Neural progenitor cell (in vitro differentiated cells): Measurements from ENCODE around the gene IQCE. TPM values are rescaled to one million over a fixed set of nuclear protein-coding genes. Genes with fewer than 3 reads are reported as not detected.

ENCODE experiments used
- DNase-seq: peaks from one replicate; pipeline ENCODE4 v3.0.0-alpha.2; 2016; ENCODE audit warnings: low spot score
- H2AFZ ChIP-seq: fragments of 200-600 bp; sonication (generic); replicated peaks from 2 replicates; pipeline ENCODE4 v1.6.1; 2016; ENCODE audit warnings: antibody characterized with exemption
- H3F3A ChIP-seq: fragments of 200-600 bp; sonication (generic); 2 replicates; pipeline ENCODE4 v1.6.1; 2016; ENCODE audit warnings: antibody characterized with exemption, low read depth
- H3K27ac ChIP-seq: fragments of 200-600 bp; sonication (generic); 2 replicates; pipeline ENCODE4 v1.5.1; 2016; ENCODE audit warnings: mild to moderate bottlenecking
- H3K27me3 ChIP-seq: fragments of 200-600 bp; sonication (generic); 2 replicates; pipeline ENCODE4 v1.6.1; 2016; ENCODE audit warnings: mild to moderate bottlenecking, moderate library complexity
- H3K36me3 ChIP-seq: fragments of 200-600 bp; sonication (generic); 2 replicates; pipeline ENCODE4 v1.5.1; 2016
- H3K4me1 ChIP-seq: fragments of 200-600 bp; sonication (generic); 2 replicates; pipeline ENCODE4 v1.6.1; 2016; ENCODE audit warnings: mixed run types
- H3K4me2 ChIP-seq: fragments of 200-600 bp; sonication (generic); 2 replicates; pipeline ENCODE4 v1.6.1; 2016
- H3K4me3 ChIP-seq: fragments of 200-600 bp; sonication (generic); 2 replicates; pipeline ENCODE4 v1.5.1; 2016
- H3K79me2 ChIP-seq: fragments of 200-600 bp; sonication (generic); 2 replicates; pipeline ENCODE4 v1.6.1; 2016; ENCODE audit warnings: low read depth
- H3K9ac ChIP-seq: fragments of 200-600 bp; sonication (generic); 2 replicates; pipeline ENCODE4 v1.6.1; 2016
- H3K9me3 ChIP-seq: fragments of 200-600 bp; sonication (generic); 2 replicates; pipeline ENCODE4 v1.5.1; 2016; ENCODE audit warnings: low read depth
- H4K20me1 ChIP-seq: fragments of 200-600 bp; sonication (generic); 2 replicates; pipeline ENCODE4 v1.6.1; 2016; ENCODE audit warnings: low read depth
- H3K27ac Mint-ChIP-seq: 3 replicates; pipeline ENCODE4 v1.8.0; 2021; ENCODE audit warnings: mixed read lengths
- H3K27me3 Mint-ChIP-seq: 2 replicates; pipeline ENCODE4 v1.8.0; 2022; ENCODE audit warnings: low read depth, mild to moderate bottlenecking, inconsistent platforms, moderate library complexity, mixed read lengths; ENCODE audit not compliant: insufficient read depth
- H3K36me3 Mint-ChIP-seq: 3 replicates; pipeline ENCODE4 v1.8.0; 2021; ENCODE audit warnings: mixed read lengths
- H3K4me1 Mint-ChIP-seq: 3 replicates; pipeline ENCODE4 v1.8.0; 2021; ENCODE audit warnings: mixed read lengths
- H3K4me3 Mint-ChIP-seq: 3 replicates; pipeline ENCODE4 v1.8.0; 2021; ENCODE audit warnings: mild to moderate bottlenecking, moderate library complexity, mixed read lengths
- H3K9me3 Mint-ChIP-seq: 3 replicates; pipeline ENCODE4 v1.8.0; 2020; ENCODE audit warnings: mixed read lengths
- EZH2 ChIP-seq: fragments of 200-600 bp; sonication (generic); IDR thresholded peaks from 2 replicates; pipeline ENCODE4 v1.6.1; 2017; ENCODE audit warnings: antibody characterized with exemption, mild to moderate bottlenecking, moderate library complexity
- EZH2phosphoT487 ChIP-seq: fragments of 200-600 bp; sonication (generic); IDR thresholded peaks from 2 replicates; pipeline ENCODE4 v1.6.1; 2017; ENCODE audit warnings: antibody characterized with exemption
- total RNA-seq: library from RNA; depleted of rRNA; stranded (reverse); fragments of >200 nt; gene quantifications from 2 replicates; pipeline ENCODE4 v1.2.3, GENCODE V29; 2015; ENCODE audit warnings: low replicate concordance
- TF ChIP-seq, protein P1 (sequence below): fragments of 200-600 bp; sonication (generic); IDR thresholded peaks from 2 replicates; pipeline ENCODE4 v1.5.1; 2017; ENCODE audit warnings: antibody characterized with exemption, mild to moderate bottlenecking

The IQCE gene
- total RNA-seq, 1 donor from 2014 or later = 4.6 TPM

- peaks cover 27% of the 10 kb centered on the region for H3K36me3 Mint-ChIP-seq
- Histone ChIP-seq H3K9me3 (no peaks in the 10 kb centered on the region), H3K79me2 (no peaks in the 10 kb centered on the region), H3K4me2 (no peak overlapping the region), H3K27ac (no peak overlapping the region), H3K4me1 (no peaks in the 10 kb centered on the region), H2AFZ (no peak overlapping the region), H3K4me3 (no peak overlapping the region), H4K20me1 (no peaks in the 10 kb centered on the region), H3K9ac (no peak overlapping the region), H3K27me3 (no peaks in the 10 kb centered on the region), H3K36me3 (no peaks in the 10 kb centered on the region), H3F3A (no peaks in the 10 kb centered on the region)
- no peak overlapping the region for H3K4me3 Mint-ChIP-seq
- no peaks in the 10 kb centered on the region for H3K9me3 Mint-ChIP-seq
- peaks cover 2% of the 10 kb centered on the region for H3K27me3 Mint-ChIP-seq
- TF ChIP-seq EZH2 (no peak), EZH2phosphoT487 (no peak)
- TF ChIP-seq, protein P1, sequence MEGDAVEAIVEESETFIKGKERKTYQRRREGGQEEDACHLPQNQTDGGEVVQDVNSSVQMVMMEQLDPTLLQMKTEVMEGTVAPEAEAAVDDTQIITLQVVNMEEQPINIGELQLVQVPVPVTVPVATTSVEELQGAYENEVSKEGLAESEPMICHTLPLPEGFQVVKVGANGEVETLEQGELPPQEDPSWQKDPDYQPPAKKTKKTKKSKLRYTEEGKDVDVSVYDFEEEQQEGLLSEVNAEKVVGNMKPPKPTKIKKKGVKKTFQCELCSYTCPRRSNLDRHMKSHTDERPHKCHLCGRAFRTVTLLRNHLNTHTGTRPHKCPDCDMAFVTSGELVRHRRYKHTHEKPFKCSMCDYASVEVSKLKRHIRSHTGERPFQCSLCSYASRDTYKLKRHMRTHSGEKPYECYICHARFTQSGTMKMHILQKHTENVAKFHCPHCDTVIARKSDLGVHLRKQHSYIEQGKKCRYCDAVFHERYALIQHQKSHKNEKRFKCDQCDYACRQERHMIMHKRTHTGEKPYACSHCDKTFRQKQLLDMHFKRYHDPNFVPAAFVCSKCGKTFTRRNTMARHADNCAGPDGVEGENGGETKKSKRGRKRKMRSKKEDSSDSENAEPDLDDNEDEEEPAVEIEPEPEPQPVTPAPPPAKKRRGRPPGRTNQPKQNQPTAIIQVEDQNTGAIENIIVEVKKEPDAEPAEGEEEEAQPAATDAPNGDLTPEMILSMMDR = no peak
- H3K27ac Mint-ChIP-seq = no peak overlapping the region
- no peaks in the 10 kb centered on the region for H3K4me1 Mint-ChIP-seq
- DNase-seq = no peak
These were observed 35.8 kb downstream of the IQCE start for GRCh38 chr7:2594599-2594998.

GRCh38 chr7:2595258-2595860, 36.6 kb downstream of the IQCE start:
- peaks cover 5% of the 10 kb centered on the region for H3F3A ChIP-seq
- H3K27me3 ChIP-seq = no peaks in the 10 kb centered on the region
- no peaks in the 10 kb centered on the region for H3K36me3 ChIP-seq
- H3K4me3 ChIP-seq = no peak overlapping the region
- H3K9ac ChIP-seq = no peak overlapping the region
- Mint-ChIP-seq H3K36me3 (peaks cover 25% of the 10 kb centered on the region), H3K27me3 (no peaks in the 10 kb centered on the region), H3K27ac (peak overlapping the region; percentile 9), H3K4me3 (no peak overlapping the region), H3K9me3 (no peaks in the 10 kb centered on the region), H3K4me1 (no peaks in the 10 kb centered on the region)
- H3K27ac ChIP-seq = no peak overlapping the region
- H3K4me2 ChIP-seq = no peak overlapping the region
- TF ChIP-seq EZH2phosphoT487 = no peak
- TF ChIP-seq EZH2 = no peak
- TF ChIP-seq, protein P1 = no peak
- H3K9me3 ChIP-seq = no peaks in the 10 kb centered on the region
- H4K20me1 ChIP-seq = no peaks in the 10 kb centered on the region
- H2AFZ ChIP-seq = no peak overlapping the region
- H3K4me1 ChIP-seq = no peaks in the 10 kb centered on the region
- DNase-seq = no peak
- H3K79me2 ChIP-seq = no peaks in the 10 kb centered on the region

GRCh38 chr7:2596464-2597272, 37.9 kb downstream of the IQCE start:
- Histone ChIP-seq H3K4me3 (no peak overlapping the region), H3K4me2 (no peak overlapping the region), H4K20me1 (no peaks in the 10 kb centered on the region), H3K79me2 (no peaks in the 10 kb centered on the region), H3K27me3 (no peaks in the 10 kb centered on the region), H3K27ac (no peak overlapping the region), H3K9me3 (no peaks in the 10 kb centered on the region), H3K9ac (no peak overlapping the region), H3K4me1 (peaks cover 8% of the 10 kb centered on the region), H3F3A (peaks cover 6% of the 10 kb centered on the region), H3K36me3 (no peaks in the 10 kb centered on the region), H2AFZ (no peak overlapping the region)
- Mint-ChIP-seq H3K27ac (no peak overlapping the region), H3K36me3 (peaks cover 29% of the 10 kb centered on the region), H3K4me3 (no peak overlapping the region), H3K4me1 (no peaks in the 10 kb centered on the region), H3K9me3 (no peaks in the 10 kb centered on the region), H3K27me3 (no peaks in the 10 kb centered on the region)
- no peak for DNase-seq
- TF ChIP-seq EZH2phosphoT487 (no peak), EZH2 (no peak)
- TF ChIP-seq, protein P1 = no peak
